Hematopoietic multipotent progenitor cell treated with erythropoietin and hydrocortisone succinate and interleukin-3 and kit ligand, for 4 days (in vitro differentiated cells): Measurements from ENCODE around the gene GALNTL6.
A peak's percentile ranks its signal among the peaks of the same experiment; 100 is the strongest.
"Not testable (repeated sequence)": the region's sequence is repeated elsewhere in the genome, so short reads cannot be mapped to it uniquely, and the experiment has no call there.

Experiments
- DNase-seq: peaks from one replicate; pipeline ENCODE4 v3.0.0-alpha.2; 2015

The GALNTL6 gene

GRCh38 chr4:172963498-172964294, 1150.5 kb downstream of the GALNTL6 start:
- no peak for DNase-seq

GRCh38 chr4:172970189-172970588, 1157.0 kb downstream of the GALNTL6 start:
- DNase-seq, result not testable (repeated sequence)

- DNase-seq, result no peak
Measured at GRCh38 chr4:172974586-172974985, 1161.4 kb downstream of the GALNTL6 start.

GRCh38 chr4:172975651-172976229, 1162.5 kb downstream of the GALNTL6 start:
- no peak for DNase-seq

GRCh38 chr4:172977491-172978041, 1164.4 kb downstream of the GALNTL6 start:
- not testable (repeated sequence) for DNase-seq

- DNase-seq, result no peak
Measured at GRCh38 chr4:172978848-172979247, 1165.6 kb downstream of the GALNTL6 start.

- DNase-seq, result no peak
Measured at GRCh38 chr4:172979332-172979731, 1166.1 kb downstream of the GALNTL6 start.

- DNase-seq, result no peak
Measured at GRCh38 chr4:172980219-172980618, 1167.0 kb downstream of the GALNTL6 start.

- DNase-seq, result no peak
Measured at GRCh38 chr4:172982151-172982590, 1169.0 kb downstream of the GALNTL6 start.

- no peak for DNase-seq
Measured at GRCh38 chr4:172983014-172983413, 1169.8 kb downstream of the GALNTL6 start.

GRCh38 chr4:172983631-172984030, 1170.4 kb downstream of the GALNTL6 start:
- no peak for DNase-seq

GRCh38 chr4:172985552-172985951, 1172.3 kb downstream of the GALNTL6 start:
- DNase-seq, result no peak

GRCh38 chr4:172986114-172986513, 1172.9 kb downstream of the GALNTL6 start:
- DNase-seq, result no peak

GRCh38 chr4:172989984-172990820, 1177.0 kb downstream of the GALNTL6 start:
- DNase-seq, result peak; percentile 41

GRCh38 chr4:172992648-172993378, 1179.6 kb downstream of the GALNTL6 start:
- DNase-seq, result peak; percentile 43

- no peak for DNase-seq
Measured at GRCh38 chr4:172995161-172995560, 1182.0 kb downstream of the GALNTL6 start.

- DNase-seq, result no peak
Measured at GRCh38 chr4:172995704-172996103, 1182.5 kb downstream of the GALNTL6 start.

- no peak for DNase-seq
Measured at GRCh38 chr4:172996571-172997216, 1183.5 kb downstream of the GALNTL6 start.

- DNase-seq, result no peak
Measured at GRCh38 chr4:172997217-172997609, 1184.0 kb downstream of the GALNTL6 start.

GRCh38 chr4:172997856-172998255, 1184.7 kb downstream of the GALNTL6 start:
- DNase-seq, result no peak

GRCh38 chr4:172998527-172999469, 1185.6 kb downstream of the GALNTL6 start:
- peak; percentile 94 for DNase-seq
